Measurements from ENCODE around the gene CUL2.
"Not testable (repeated sequence)": the region's sequence is repeated elsewhere in the genome, so short reads cannot be mapped to it uniquely, and the experiment has no call there.

Gene CUL2

GRCh38 chr10:34993782-34994181, 96.4 kb downstream of the CUL2 start:
- H2BK15ac ChIP-seq (ENCODE audit: low read length), result no peak overlapping the region
- no CpG with 5 or more reads among the region's 1 CpG for WGBS, 2 donors (ENCODE audit: extremely low coverage in 2 of 2, insufficient read length in 2 of 2, insufficient replicate concordance in 1 of 2)
- H3K36me3 ChIP-seq (replicated peaks in 1 of 2; ENCODE audit: control insufficient read depth in 2 of 2, insufficient read depth in 2 of 2, low read length in 2 of 2), result no peaks in the 10 kb centered on the region
- no peak overlapping the region for H3K18ac ChIP-seq (ENCODE audit: low read length)
- H3K9ac ChIP-seq (ENCODE audit: low read depth, low read length, poor library complexity), result no peak overlapping the region
- H3K4ac ChIP-seq (ENCODE audit: low read length), result no peak overlapping the region
- H3K79me1 ChIP-seq (ENCODE audit: low read depth, low read length), result peaks cover 1% of the 10 kb centered on the region
- H3K23ac ChIP-seq (ENCODE audit: low read depth, low read length, poor library complexity), result no peak overlapping the region
- H2BK12ac ChIP-seq (ENCODE audit: low read length), result no peak overlapping the region
- H2AFZ ChIP-seq (ENCODE audit: low read length), result no peak overlapping the region
- H3K4me1 ChIP-seq (ENCODE audit: control insufficient read depth in 2 of 2, insufficient read depth in 1 of 2, low read depth in 1 of 2, low read length in 2 of 2), result peaks cover 12% of the 10 kb centered on the region in 2 donors
- no peak for DNase-seq (ENCODE audit: low spot score)
- no peaks in the 10 kb centered on the region for H3K9me3 ChIP-seq (replicated peaks in 1 of 2; ENCODE audit: control insufficient read depth in 2 of 2, insufficient read depth in 1 of 2, low read depth in 1 of 2, low read length in 2 of 2)
- H2BK5ac ChIP-seq (ENCODE audit: low read length), result no peak overlapping the region
- H3K27me3 ChIP-seq (ENCODE audit: control insufficient read depth in 3 of 3, insufficient read depth in 3 of 3, low read depth in 1 of 3, low read length in 3 of 3), result no peaks in the 10 kb centered on the region
- H3K14ac ChIP-seq (ENCODE audit: low read length), result no peak overlapping the region
- H3K4me3 ChIP-seq (ENCODE audit: low read length in 2 of 2), result no peak overlapping the region
- no peak overlapping the region for H4K91ac ChIP-seq (ENCODE audit: low read depth, low read length, poor library complexity)
- no peak overlapping the region for H3K4me2 ChIP-seq (ENCODE audit: insufficient read depth, low read length, poor library complexity, severe bottlenecking)
- H4K8ac ChIP-seq (ENCODE audit: low read depth, low read length), result no peak overlapping the region
- no peak overlapping the region for H2BK120ac ChIP-seq (ENCODE audit: low read depth, low read length)
- H3K27ac ChIP-seq (replicated peaks; ENCODE audit: low read length), result no peak overlapping the region
- H2AK5ac ChIP-seq (ENCODE audit: low read depth, low read length), result no peak overlapping the region

- no CpG with 5 or more reads among the region's 1 CpG for WGBS, 2 donors (ENCODE audit: extremely low coverage in 2 of 2, insufficient read length in 2 of 2, insufficient replicate concordance in 1 of 2)
- H3K4me3 ChIP-seq (ENCODE audit: low read length in 2 of 2); H3K27me3 ChIP-seq (ENCODE audit: control insufficient read depth in 3 of 3, insufficient read depth in 3 of 3, low read depth in 1 of 3, low read length in 3 of 3): not testable (repeated sequence)
These were observed 99.0 kb downstream of the CUL2 start for GRCh38 chr10:34991117-34991516.

DNA sequence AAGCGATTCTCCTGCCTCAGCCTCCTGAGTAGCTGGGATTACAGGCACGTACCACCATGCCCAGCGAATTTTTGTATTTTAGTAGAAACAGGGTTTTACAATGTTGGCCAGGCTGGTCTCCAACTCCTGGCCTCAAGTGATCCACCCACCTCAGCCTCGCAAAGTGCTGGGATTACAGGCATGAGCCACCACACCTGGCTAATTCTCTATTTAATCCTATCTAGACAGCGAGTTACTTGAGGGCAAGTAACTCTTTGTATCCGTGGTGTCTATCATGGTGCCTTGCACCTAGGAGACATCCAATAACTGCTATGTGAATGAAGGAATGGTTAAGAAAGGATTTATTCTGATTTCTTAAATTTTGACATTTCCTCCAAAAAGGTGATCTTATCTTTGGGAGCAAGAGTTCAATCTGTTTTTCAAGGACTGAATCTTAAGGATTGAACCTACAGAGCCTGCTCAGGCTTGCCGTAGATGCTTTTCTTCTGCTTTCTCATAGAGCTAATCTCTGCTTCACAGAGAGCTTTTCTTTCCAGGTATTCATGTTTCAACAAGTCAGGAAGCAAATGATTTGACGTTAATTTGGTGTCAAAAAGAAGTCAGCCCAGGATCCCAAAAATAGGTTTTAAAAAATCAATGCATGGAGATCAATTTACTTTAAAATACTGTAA, 101.6 kb downstream of the CUL2 start:
- no peak overlapping the region for H3K4ac ChIP-seq (ENCODE audit: low read length)
- no peak overlapping the region for H2BK15ac ChIP-seq (ENCODE audit: low read length)
- H3K4me3 ChIP-seq (ENCODE audit: low read length in 2 of 2), result no peak overlapping the region
- no peak overlapping the region for H4K8ac ChIP-seq (ENCODE audit: low read depth, low read length)
- DNase-seq (ENCODE audit: low spot score), result no peak
- no peak overlapping the region for H3K18ac ChIP-seq (ENCODE audit: low read length)
- H3K79me1 ChIP-seq (ENCODE audit: low read depth, low read length), result peaks cover 1% of the 10 kb centered on the region
- no peak overlapping the region for H4K91ac ChIP-seq (ENCODE audit: low read depth, low read length, poor library complexity)
- no peak overlapping the region for H3K9ac ChIP-seq (ENCODE audit: low read depth, low read length, poor library complexity)
- no peak overlapping the region for H3K14ac ChIP-seq (ENCODE audit: low read length)
- peaks cover 2 to 10% of the 10 kb centered on the region in 2 donors for H3K9me3 ChIP-seq (replicated peaks in 1 of 2; ENCODE audit: control insufficient read depth in 2 of 2, insufficient read depth in 1 of 2, low read depth in 1 of 2, low read length in 2 of 2)
- no peaks in the 10 kb centered on the region for H3K36me3 ChIP-seq (replicated peaks in 1 of 2; ENCODE audit: control insufficient read depth in 2 of 2, insufficient read depth in 2 of 2, low read length in 2 of 2)
- no peak overlapping the region for H2BK5ac ChIP-seq (ENCODE audit: low read length)
- no peak overlapping the region for H2BK12ac ChIP-seq (ENCODE audit: low read length)
- no CpG with 5 or more reads among the region's 8 CpGs for WGBS, 2 donors (ENCODE audit: extremely low coverage in 2 of 2, insufficient read length in 2 of 2, insufficient replicate concordance in 1 of 2)
- no peak overlapping the region for H2AK5ac ChIP-seq (ENCODE audit: low read depth, low read length)
- no peaks in the 10 kb centered on the region for H3K4me1 ChIP-seq (ENCODE audit: control insufficient read depth in 2 of 2, insufficient read depth in 1 of 2, low read depth in 1 of 2, low read length in 2 of 2)
- H3K23ac ChIP-seq (ENCODE audit: low read depth, low read length, poor library complexity), result no peak overlapping the region
- H2AFZ ChIP-seq (ENCODE audit: low read length), result no peak overlapping the region
- H3K27me3 ChIP-seq (ENCODE audit: control insufficient read depth in 3 of 3, insufficient read depth in 3 of 3, low read depth in 1 of 3, low read length in 3 of 3), result no peaks in the 10 kb centered on the region
- no peak overlapping the region for H3K27ac ChIP-seq (replicated peaks; ENCODE audit: low read length)
- H2BK120ac ChIP-seq (ENCODE audit: low read depth, low read length), result no peak overlapping the region
- H3K4me2 ChIP-seq (ENCODE audit: insufficient read depth, low read length, poor library complexity, severe bottlenecking), result no peak overlapping the region

More at GRCh38 chr10:34991117-34991516, 99.0 kb downstream of the CUL2 start:
- H3K18ac ChIP-seq (ENCODE audit: low read length); H3K79me1 ChIP-seq (ENCODE audit: low read depth, low read length); H2BK120ac ChIP-seq (ENCODE audit: low read depth, low read length); H3K27ac ChIP-seq (replicated peaks; ENCODE audit: low read length); H2AK5ac ChIP-seq (ENCODE audit: low read depth, low read length); H2BK15ac ChIP-seq (ENCODE audit: low read length); H2BK12ac ChIP-seq (ENCODE audit: low read length); H4K8ac ChIP-seq (ENCODE audit: low read depth, low read length); H3K36me3 ChIP-seq (replicated peaks in 1 of 2; ENCODE audit: control insufficient read depth in 2 of 2, insufficient read depth in 2 of 2, low read length in 2 of 2); H3K14ac ChIP-seq (ENCODE audit: low read length); H3K4ac ChIP-seq (ENCODE audit: low read length); H2AFZ ChIP-seq (ENCODE audit: low read length); H3K23ac ChIP-seq (ENCODE audit: low read depth, low read length, poor library complexity); H4K91ac ChIP-seq (ENCODE audit: low read depth, low read length, poor library complexity); H3K9ac ChIP-seq (ENCODE audit: low read depth, low read length, poor library complexity); H3K4me2 ChIP-seq (ENCODE audit: insufficient read depth, low read length, poor library complexity, severe bottlenecking); DNase-seq (ENCODE audit: low spot score); H3K9me3 ChIP-seq (replicated peaks in 1 of 2; ENCODE audit: control insufficient read depth in 2 of 2, insufficient read depth in 1 of 2, low read depth in 1 of 2, low read length in 2 of 2); H2BK5ac ChIP-seq (ENCODE audit: low read length): not testable (repeated sequence)
- peaks cover 10 to 12% of the 10 kb centered on the region in 2 donors for H3K4me1 ChIP-seq (ENCODE audit: control insufficient read depth in 2 of 2, insufficient read depth in 1 of 2, low read depth in 1 of 2, low read length in 2 of 2)

DNA sequence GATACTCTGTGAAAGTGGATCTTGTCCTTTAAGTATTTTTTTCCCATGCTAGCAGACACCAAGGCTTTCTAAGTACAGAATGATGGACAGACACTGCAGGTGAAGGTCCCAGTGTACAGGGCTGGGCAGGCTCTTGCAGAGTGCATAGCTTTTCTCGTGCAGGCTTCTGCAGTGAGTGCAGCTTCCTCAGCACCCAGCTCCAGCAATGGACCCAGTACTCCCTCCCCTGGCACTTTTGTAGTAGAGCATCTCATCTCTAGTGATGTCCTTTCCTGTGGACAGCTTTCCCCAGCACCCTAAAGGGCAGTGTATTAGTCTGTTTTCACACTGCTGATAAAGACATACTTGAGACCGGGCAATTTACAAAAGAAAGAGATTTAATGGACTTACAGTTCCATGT, 104.3 kb downstream of the CUL2 start:
- Histone ChIP-seq H2BK12ac (ENCODE audit: low read length) (no peak overlapping the region), H4K8ac (ENCODE audit: low read depth, low read length) (no peak overlapping the region), H3K79me1 (ENCODE audit: low read depth, low read length) (no peaks in the 10 kb centered on the region), H2AFZ (ENCODE audit: low read length) (no peak overlapping the region), H2BK5ac (ENCODE audit: low read length) (no peak overlapping the region), H3K4me2 (ENCODE audit: insufficient read depth, low read length, poor library complexity, severe bottlenecking) (no peak overlapping the region), H2AK5ac (ENCODE audit: low read depth, low read length) (no peak overlapping the region), H3K27ac (replicated peaks; ENCODE audit: low read length) (no peak overlapping the region), H3K27me3 (ENCODE audit: control insufficient read depth in 3 of 3, insufficient read depth in 3 of 3, low read depth in 1 of 3, low read length in 3 of 3) (no peaks in the 10 kb centered on the region), H3K18ac (ENCODE audit: low read length) (no peak overlapping the region), H3K4me3 (ENCODE audit: low read length in 2 of 2) (no peak overlapping the region), H3K9ac (ENCODE audit: low read depth, low read length, poor library complexity) (no peak overlapping the region), H3K4me1 (ENCODE audit: control insufficient read depth in 2 of 2, insufficient read depth in 1 of 2, low read depth in 1 of 2, low read length in 2 of 2) (no peaks in the 10 kb centered on the region), H4K91ac (ENCODE audit: low read depth, low read length, poor library complexity) (no peak overlapping the region), H3K23ac (ENCODE audit: low read depth, low read length, poor library complexity) (no peak overlapping the region), H2BK15ac (ENCODE audit: low read length) (no peak overlapping the region), H3K14ac (ENCODE audit: low read length) (no peak overlapping the region), H2BK120ac (ENCODE audit: low read depth, low read length) (no peak overlapping the region), H3K36me3 (replicated peaks in 1 of 2; ENCODE audit: control insufficient read depth in 2 of 2, insufficient read depth in 2 of 2, low read length in 2 of 2) (no peaks in the 10 kb centered on the region), H3K9me3 (replicated peaks in 1 of 2; ENCODE audit: control insufficient read depth in 2 of 2, insufficient read depth in 1 of 2, low read depth in 1 of 2, low read length in 2 of 2) (peaks cover 2 to 10% of the 10 kb centered on the region in 2 donors), H3K4ac (ENCODE audit: low read length) (no peak overlapping the region)
- no peak for DNase-seq (ENCODE audit: low spot score)
- WGBS, 2 donors (ENCODE audit: extremely low coverage in 2 of 2, insufficient read length in 2 of 2, insufficient replicate concordance in 1 of 2), result no CpG with 5 or more reads among the region's 2 CpGs

Data from neuronal stem cell (in vitro differentiated cells).